Natural killer cell (primary cell): Measurements from ENCODE around the gene PDE4D. TPM values are rescaled to one million over a fixed set of nuclear protein-coding genes. Genes with fewer than 3 reads are reported as not detected.

Source experiments
- ATAC-seq, 3 donors: fragments of 150-1000 bp in 2 of 3; fragments of 200-7000 bp in 1 of 3; cut with Tn5 transposase; 1 replicate in 1 of 3; 2 replicates in 2 of 3; pipeline ENCODE4 v1.10.0; 2021; ENCODE audit warnings: mild to moderate bottlenecking in 2 of 3, moderate library complexity in 2 of 3
- DNase-seq, 2 donors: peaks; one replicate each; pipeline versions ENCODE4 v3.0.0 to v3.0.0-alpha.2; 2013 to 2021; ENCODE audit warnings: mixed read lengths in 1 of 2
- H3K27ac ChIP-seq: one replicate; pipeline ENCODE4 v1.5.1; 2013; ENCODE audit warnings: mild to moderate bottlenecking, low read length
- H3K27me3 ChIP-seq: one replicate; pipeline ENCODE4 v1.6.1; 2013; ENCODE audit warnings: low read length; ENCODE audit not compliant: control insufficient read depth, insufficient read depth
- H3K36me3 ChIP-seq: one replicate; pipeline ENCODE4 v1.6.1; 2013; ENCODE audit warnings: low read length; ENCODE audit not compliant: control insufficient read depth, insufficient read depth
- H3K4me1 ChIP-seq: one replicate; pipeline ENCODE4 v1.6.1; 2013; ENCODE audit warnings: low read length; ENCODE audit not compliant: control insufficient read depth, insufficient read depth
- H3K4me3 ChIP-seq: one replicate; pipeline ENCODE4 v1.5.1; 2013; ENCODE audit warnings: low read length
- H3K9me3 ChIP-seq: one replicate; pipeline ENCODE4 v1.6.1; 2013; ENCODE audit warnings: low read length; ENCODE audit not compliant: control insufficient read depth, insufficient read depth
- H3K27ac Mint-ChIP-seq, 2 donors: one replicate each; pipeline ENCODE4 v1.8.0; 2022; ENCODE audit warnings: mild to moderate bottlenecking in 2 of 2, mixed read lengths in 2 of 2, moderate library complexity in 1 of 2
- H3K27me3 Mint-ChIP-seq, 2 donors: one replicate each; pipeline ENCODE4 v1.8.0; 2022; ENCODE audit warnings: low read depth in 2 of 2, mixed read lengths in 2 of 2
- H3K36me3 Mint-ChIP-seq: one replicate; pipeline ENCODE4 v1.8.0; 2022; ENCODE audit warnings: mixed read lengths
- H3K4me1 Mint-ChIP-seq, 2 donors: one replicate each; pipeline ENCODE4 v1.8.0; 2022; ENCODE audit warnings: mixed read lengths in 2 of 2
- H3K4me3 Mint-ChIP-seq: one replicate; pipeline ENCODE4 v1.8.0; 2022; ENCODE audit warnings: mild to moderate bottlenecking, moderate library complexity, mixed read lengths
- H3K9me3 Mint-ChIP-seq, 2 donors: one replicate each; pipeline ENCODE4 v1.8.0; 2022; ENCODE audit warnings: mixed read lengths in 2 of 2
- WGBS: methylation state at CpG from one replicate; pipeline ENCODE4 v1.1.7; 2013; ENCODE audit warnings: missing lambda C conversion rate; ENCODE audit not compliant: insufficient coverage; 5-methylcytosine and 5-hydroxymethylcytosine counted together
- intact Hi-C: fragments of 100-400 bp; cut with micrococcal nuclease; formaldehyde crosslinking; loops from one replicate; pipeline ENCODE4 v1.14.2; 2022
- total RNA-seq, 4 donors: library from RNA; stranded (reverse); fragments of 120-200 nt in 1 of 4; gene quantifications; one replicate each; pipeline versions ENCODE4 v1.2.3 to v1.2.4, GENCODE V29; 2013 to 2022
- TF ChIP-seq, protein P1 (sequence below): fragments of 200-600 bp; IDR thresholded peaks from one replicate; pipeline ENCODE4 v1.8.0; 2022; ENCODE audit warnings: antibody characterized with exemption

Gene PDE4D
- total RNA-seq, 3 donors from 2014 or later (not counting 1 experiment from before 2014, with no cell fraction given) = 109 to 170 (median 116) TPM

DNA sequence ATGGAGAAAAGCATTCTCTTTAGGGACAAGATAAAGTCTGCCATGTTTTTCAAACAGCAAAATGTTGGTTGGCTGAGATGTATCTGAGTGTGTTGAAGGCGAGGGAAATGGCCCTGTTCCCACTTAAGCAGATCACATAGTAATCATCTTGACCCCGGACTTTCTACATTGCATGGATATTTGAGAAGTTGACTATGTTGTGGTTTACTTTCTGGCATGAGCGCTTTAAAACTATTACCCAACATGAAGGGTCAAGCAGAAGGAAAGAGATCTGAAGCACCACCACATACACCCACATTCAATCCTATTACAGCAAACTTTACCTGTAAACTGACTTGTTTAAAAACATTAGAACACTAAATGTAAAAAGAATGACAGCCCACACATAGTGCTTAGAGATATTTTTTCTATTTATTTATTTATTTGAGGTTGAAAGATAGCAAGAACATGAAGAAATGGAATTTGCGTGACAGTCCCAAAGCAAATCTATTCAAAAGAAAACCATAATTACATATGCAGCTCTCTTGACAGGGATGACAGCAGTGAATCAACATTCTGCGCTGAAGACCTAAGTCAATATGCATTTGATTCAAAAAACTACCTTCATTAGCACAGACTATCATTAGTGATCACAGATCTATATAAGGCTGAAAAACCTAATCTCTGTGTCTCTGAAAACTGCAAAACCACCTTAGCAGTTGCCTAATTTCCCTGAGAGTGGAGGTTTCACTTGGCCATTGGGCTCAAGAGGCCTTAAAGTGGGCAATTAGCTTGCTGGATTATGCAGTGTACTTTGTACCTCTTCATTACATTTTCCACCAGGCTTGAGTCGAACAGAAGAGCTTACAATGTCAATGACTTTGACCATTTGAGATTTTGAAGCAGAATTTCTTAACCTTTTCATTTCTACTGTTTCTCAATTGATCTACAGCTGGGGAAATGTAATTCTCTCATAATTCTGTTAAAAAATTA lies 195.0 kb downstream of the PDE4D start:
- TF ChIP-seq, protein P1, sequence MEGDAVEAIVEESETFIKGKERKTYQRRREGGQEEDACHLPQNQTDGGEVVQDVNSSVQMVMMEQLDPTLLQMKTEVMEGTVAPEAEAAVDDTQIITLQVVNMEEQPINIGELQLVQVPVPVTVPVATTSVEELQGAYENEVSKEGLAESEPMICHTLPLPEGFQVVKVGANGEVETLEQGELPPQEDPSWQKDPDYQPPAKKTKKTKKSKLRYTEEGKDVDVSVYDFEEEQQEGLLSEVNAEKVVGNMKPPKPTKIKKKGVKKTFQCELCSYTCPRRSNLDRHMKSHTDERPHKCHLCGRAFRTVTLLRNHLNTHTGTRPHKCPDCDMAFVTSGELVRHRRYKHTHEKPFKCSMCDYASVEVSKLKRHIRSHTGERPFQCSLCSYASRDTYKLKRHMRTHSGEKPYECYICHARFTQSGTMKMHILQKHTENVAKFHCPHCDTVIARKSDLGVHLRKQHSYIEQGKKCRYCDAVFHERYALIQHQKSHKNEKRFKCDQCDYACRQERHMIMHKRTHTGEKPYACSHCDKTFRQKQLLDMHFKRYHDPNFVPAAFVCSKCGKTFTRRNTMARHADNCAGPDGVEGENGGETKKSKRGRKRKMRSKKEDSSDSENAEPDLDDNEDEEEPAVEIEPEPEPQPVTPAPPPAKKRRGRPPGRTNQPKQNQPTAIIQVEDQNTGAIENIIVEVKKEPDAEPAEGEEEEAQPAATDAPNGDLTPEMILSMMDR = no peak
- H3K27me3 ChIP-seq = no peaks in the 10 kb centered on the region
- Mint-ChIP-seq H3K4me1 (no peaks in the 10 kb centered on the region), H3K27me3 (peaks cover 13 to 18% of the 10 kb centered on the region in 2 donors), H3K27ac (no peak overlapping the region), H3K36me3 (no peaks in the 10 kb centered on the region), H3K4me3 (no peak overlapping the region), H3K9me3 (no peaks in the 10 kb centered on the region)
- H3K4me1 ChIP-seq = no peaks in the 10 kb centered on the region
- no peak overlapping the region for H3K27ac ChIP-seq
- no peaks in the 10 kb centered on the region for H3K9me3 ChIP-seq
- intact Hi-C loops = no loop called here
- 96% methylated on average over 4 of the region's 6 CpGs for WGBS
- ATAC-seq (no peak), DNase-seq (no peak)
- no peak overlapping the region for H3K4me3 ChIP-seq
- H3K36me3 ChIP-seq = no peaks in the 10 kb centered on the region

DNA sequence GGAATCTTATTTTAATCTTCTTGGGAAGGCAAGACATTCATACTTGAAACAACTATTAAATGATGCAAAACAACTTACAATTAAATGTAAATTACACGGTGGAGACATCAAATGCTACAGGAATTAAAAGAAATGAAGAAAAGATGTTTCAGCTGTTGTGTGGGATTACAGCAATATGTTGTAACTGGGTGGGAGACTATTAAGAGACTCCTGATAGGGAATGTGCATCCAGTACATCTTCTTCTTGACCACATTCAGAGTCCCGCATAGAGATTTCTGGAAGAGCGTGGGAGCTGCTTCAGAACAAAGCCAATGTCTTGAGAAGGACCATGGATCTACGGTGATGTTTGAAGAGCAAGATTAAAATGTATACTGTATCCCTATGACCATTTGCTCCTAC lies 199.1 kb downstream of the PDE4D start:
- no peak overlapping the region for H3K27ac Mint-ChIP-seq
- no peaks in the 10 kb centered on the region for H3K36me3 ChIP-seq
- H3K27ac ChIP-seq = no peak overlapping the region
- H3K9me3 Mint-ChIP-seq = no peaks in the 10 kb centered on the region
- no peak overlapping the region for H3K4me3 Mint-ChIP-seq
- H3K4me1 ChIP-seq = no peaks in the 10 kb centered on the region
- peaks cover 3 to 14% of the 10 kb centered on the region in 2 donors for H3K27me3 Mint-ChIP-seq
- no peak for DNase-seq
- no peaks in the 10 kb centered on the region for H3K36me3 Mint-ChIP-seq
- intact Hi-C loops = no loop called here
- no peaks in the 10 kb centered on the region for H3K27me3 ChIP-seq
- no peaks in the 10 kb centered on the region for H3K4me1 Mint-ChIP-seq
- ATAC-seq = no peak
- TF ChIP-seq, protein P1 = no peak
- H3K9me3 ChIP-seq = no peaks in the 10 kb centered on the region
- no peak overlapping the region for H3K4me3 ChIP-seq
- WGBS = 100% methylated on average over 3 of the region's 4 CpGs

- Histone ChIP-seq H3K4me1 (no peaks in the 10 kb centered on the region), H3K9me3 (no peaks in the 10 kb centered on the region), H3K27me3 (no peaks in the 10 kb centered on the region), H3K27ac (no peak overlapping the region), H3K36me3 (no peaks in the 10 kb centered on the region), H3K4me3 (no peak overlapping the region)
- Mint-ChIP-seq H3K9me3 (no peaks in the 10 kb centered on the region), H3K27me3 (peaks cover 3 to 14% of the 10 kb centered on the region in 2 donors), H3K4me1 (no peaks in the 10 kb centered on the region), H3K27ac (no peak overlapping the region), H3K36me3 (no peaks in the 10 kb centered on the region), H3K4me3 (no peak overlapping the region)
- ATAC-seq = no peak
- DNase-seq = no peak
- 94% methylated on average over 4 of the region's 6 CpGs for WGBS
- intact Hi-C loops = no loop called here
- TF ChIP-seq, protein P1 = no peak
Measured at GRCh38 chr5:59693492-59694309, 199.8 kb downstream of the PDE4D start.
